CD14-positive monocyte (primary cell): ENCODE measurements around the gene CACHD1. TPM values are rescaled to one million over a fixed set of nuclear protein-coding genes. Genes with fewer than 3 reads are reported as not detected.

Source experiments
- DNase-seq, 3 donors: peaks; one replicate each; pipeline ENCODE4 v3.0.0-alpha.2; 2011 to 2022
- H2AFZ ChIP-seq: 2 replicates; pipeline ENCODE4 v1.6.0; 2012; ENCODE audit warnings: mild to moderate bottlenecking, low read depth, low read length, inconsistent platforms; ENCODE audit not compliant: insufficient read depth, poor library complexity, severe bottlenecking
- H3K27ac ChIP-seq, 2 donors: 1 replicate in 1 of 2; 2 replicates in 1 of 2; pipeline ENCODE4 v1.5.1; 2012 to 2013; ENCODE audit warnings: low read length in 2 of 2, control low read depth in 1 of 2, inconsistent platforms in 1 of 2, low read depth in 1 of 2, mild to moderate bottlenecking in 1 of 2
- H3K27me3 ChIP-seq, 2 donors: one replicate each; pipeline versions ENCODE4 v1.6.0 to v1.6.1; 2011 to 2013; ENCODE audit warnings: low read length in 2 of 2; ENCODE audit not compliant: control insufficient read depth in 2 of 2, insufficient read depth in 2 of 2
- H3K36me3 ChIP-seq, 2 donors: replicated peaks in 1 of 2; 1 replicate in 1 of 2; 2 replicates in 1 of 2; pipeline versions ENCODE4 v1.5.1 to v1.6.1; 2012 to 2013; ENCODE audit warnings: low read length in 2 of 2, control low read depth in 1 of 2, inconsistent platforms in 1 of 2, mild to moderate bottlenecking in 1 of 2; ENCODE audit not compliant: insufficient read depth in 2 of 2, control insufficient read depth in 1 of 2
- H3K4me1 ChIP-seq, 2 donors: 1 replicate in 1 of 2; 2 replicates in 1 of 2; pipeline versions ENCODE4 v1.5.1 to v1.6.1; 2012 to 2013; ENCODE audit warnings: low read length in 2 of 2, control low read depth in 1 of 2, inconsistent platforms in 1 of 2, mild to moderate bottlenecking in 1 of 2, moderate library complexity in 1 of 2; ENCODE audit not compliant: insufficient read depth in 2 of 2, control insufficient read depth in 1 of 2
- H3K4me2 ChIP-seq: replicated peaks from 2 replicates; pipeline ENCODE3; 2012; ENCODE audit warnings: low read length, moderate library complexity, mild to moderate bottlenecking; ENCODE audit not compliant: poor library complexity, severe bottlenecking; ENCODE audit errors: extremely low read depth
- H3K4me3 ChIP-seq, 3 experiments: fragments of 200-600 bp in 1 of 3; sonication (generic) in 1 of 3; replicated peaks in 1 of 3; 1 replicate in 2 of 3; 2 replicates in 1 of 3; pipeline ENCODE4 v1.5.1; 2011 to 2013; ENCODE audit warnings: low read length in 3 of 3, mild to moderate bottlenecking in 3 of 3, control low read depth in 2 of 3, low read depth in 2 of 3, inconsistent platforms in 1 of 3, moderate library complexity in 1 of 3
- H3K79me2 ChIP-seq: 2 replicates; pipeline ENCODE4 v1.6.0; 2012; ENCODE audit warnings: mild to moderate bottlenecking, control low read depth, inconsistent platforms, low read length, moderate library complexity; ENCODE audit not compliant: insufficient read depth
- H3K9ac ChIP-seq: 2 replicates; pipeline ENCODE4 v1.6.0; 2017; ENCODE audit warnings: low read length, mild to moderate bottlenecking; ENCODE audit not compliant: insufficient read depth, poor library complexity, severe bottlenecking
- H3K9me3 ChIP-seq, 2 donors: replicated peaks in 1 of 2; 1 replicate in 1 of 2; 2 replicates in 1 of 2; pipeline versions ENCODE4 v1.5.1 to v1.6.1; 2012 to 2013; ENCODE audit warnings: low read length in 2 of 2, control low read depth in 1 of 2; ENCODE audit not compliant: control insufficient read depth in 1 of 2, insufficient read depth in 1 of 2
- H4K20me1 ChIP-seq: 2 replicates; pipeline ENCODE4 v1.6.0; 2012; ENCODE audit warnings: mild to moderate bottlenecking, low read length, control low read depth, moderate library complexity; ENCODE audit not compliant: insufficient read depth
- H3K27ac Mint-ChIP-seq, 7 donors: one replicate each; pipeline ENCODE4 v1.8.0; 2020; ENCODE audit warnings: mild to moderate bottlenecking in 7 of 7, mixed read lengths in 7 of 7, moderate library complexity in 6 of 7, inconsistent platforms in 2 of 7
- H3K27me3 Mint-ChIP-seq, 3 donors: one replicate each; pipeline ENCODE4 v1.8.0; 2021 to 2022; ENCODE audit warnings: low read depth in 3 of 3, mild to moderate bottlenecking in 3 of 3, mixed read lengths in 3 of 3, moderate library complexity in 3 of 3, inconsistent platforms in 1 of 3
- H3K36me3 Mint-ChIP-seq, 2 donors: one replicate each; pipeline ENCODE4 v1.8.0; 2020; ENCODE audit warnings: mixed read lengths in 2 of 2, inconsistent platforms in 1 of 2, mild to moderate bottlenecking in 1 of 2
- H3K4me1 Mint-ChIP-seq: one replicate; pipeline ENCODE4 v1.8.0; 2020; ENCODE audit warnings: mild to moderate bottlenecking, mixed read lengths
- H3K4me3 Mint-ChIP-seq, 2 donors: one replicate each; pipeline ENCODE4 v1.8.0; 2020; ENCODE audit warnings: mild to moderate bottlenecking in 2 of 2, mixed read lengths in 2 of 2, moderate library complexity in 1 of 2
- H3K9me3 Mint-ChIP-seq, 7 donors: one replicate each; pipeline ENCODE4 v1.8.0; 2020 to 2022; ENCODE audit warnings: mixed read lengths in 7 of 7, mild to moderate bottlenecking in 6 of 7, moderate library complexity in 6 of 7, inconsistent platforms in 2 of 7
- WGBS: methylation state at CpG from one replicate; pipeline ENCODE4 v1.1.5; 2013; ENCODE audit warnings: missing lambda C conversion rate; ENCODE audit not compliant: insufficient coverage; 5-methylcytosine and 5-hydroxymethylcytosine counted together
- intact Hi-C, 2 donors: fragments of 100-400 bp; cut with micrococcal nuclease; formaldehyde crosslinking; loops; one replicate each; pipeline versions ENCODE4 v1.15.0 to v1.15.1; 2023
- polyA plus RNA-seq, 3 donors: library from polyadenylated mRNA; depleted of rRNA in 1 of 3; unstranded in 2 of 3; stranded (reverse) in 1 of 3; fragments of 300-500 nt in 2 of 3; fragments of >200 nt in 1 of 3; fragmentation: Illumina TruSeq in 2 of 3; gene quantifications; 1 replicate in 2 of 3; 2 replicates in 1 of 3; pipeline ENCODE4 v1.2.3, GENCODE V29; 2012 to 2021
- TF ChIP-seq, protein P1 (sequence below): fragments of 200-600 bp; IDR thresholded peaks from one replicate; pipeline ENCODE4 v1.8.0; 2022; ENCODE audit warnings: antibody characterized with exemption, mild to moderate bottlenecking

The CACHD1 gene
- polyA plus RNA-seq, 3 donors: 0.12 TPM; not detected in 2

DNA sequence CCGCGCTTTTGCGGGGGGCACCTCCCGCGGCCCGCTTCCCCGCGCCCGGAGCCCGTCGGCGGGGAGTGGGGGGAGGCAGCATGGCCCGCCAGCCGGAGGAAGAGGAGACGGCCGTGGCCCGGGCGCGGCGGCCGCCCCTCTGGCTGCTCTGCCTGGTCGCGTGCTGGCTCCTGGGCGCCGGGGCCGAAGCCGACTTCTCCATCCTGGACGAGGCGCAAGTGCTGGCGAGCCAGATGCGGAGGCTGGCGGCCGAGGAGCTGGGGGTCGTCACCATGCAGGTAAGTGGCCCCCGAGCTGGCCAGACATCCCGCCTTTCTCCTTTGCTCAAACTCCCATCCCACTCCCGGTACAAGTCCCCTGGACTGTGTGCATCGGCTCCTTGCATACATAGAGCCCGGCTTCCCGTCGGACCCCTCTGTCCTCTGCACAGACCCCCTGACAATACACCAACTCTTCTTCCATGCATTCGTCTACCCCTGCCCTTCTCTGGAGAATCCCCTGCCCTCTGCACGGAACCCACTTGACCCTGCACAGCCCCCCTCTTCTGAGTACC lies 812 bp downstream of the CACHD1 start:
- peak in 2 of 3 donors; percentile 6 to 11 for DNase-seq
- Histone ChIP-seq H3K36me3 (no peaks in the 10 kb centered on the region), H3K4me1 (peaks cover 17 to 24% of the 10 kb centered on the region in 2 donors), H3K27me3 (peaks cover 41 to 50% of the 10 kb centered on the region in 2 donors), H3K9ac (peak overlapping the region; percentile 60), H3K4me3 (peak overlapping the region; percentile 1 to 76 (median 60)), H3K4me2 (peak overlapping the region; percentile 74), H2AFZ (peak overlapping the region; percentile 81), H3K79me2 (no peaks in the 10 kb centered on the region), H3K27ac (no peak overlapping the region), H4K20me1 (no peaks in the 10 kb centered on the region), H3K9me3 (peaks cover 0 to 7% of the 10 kb centered on the region in 2 donors)
- Mint-ChIP-seq H3K4me1 (peaks cover 20% of the 10 kb centered on the region), H3K27me3 (peaks cover 41 to 58% (median 57%) of the 10 kb centered on the region in 3 donors), H3K9me3 (peaks cover 0 to 13% (median 4%) of the 10 kb centered on the region in 7 donors), H3K4me3 (peak overlapping the region; percentile 81 to 92), H3K27ac (no peak overlapping the region), H3K36me3 (peaks cover 7 to 12% of the 10 kb centered on the region in 2 donors)
- under 1% methylated on average over 43 of the region's 43 CpGs for WGBS
- TF ChIP-seq, protein P1, sequence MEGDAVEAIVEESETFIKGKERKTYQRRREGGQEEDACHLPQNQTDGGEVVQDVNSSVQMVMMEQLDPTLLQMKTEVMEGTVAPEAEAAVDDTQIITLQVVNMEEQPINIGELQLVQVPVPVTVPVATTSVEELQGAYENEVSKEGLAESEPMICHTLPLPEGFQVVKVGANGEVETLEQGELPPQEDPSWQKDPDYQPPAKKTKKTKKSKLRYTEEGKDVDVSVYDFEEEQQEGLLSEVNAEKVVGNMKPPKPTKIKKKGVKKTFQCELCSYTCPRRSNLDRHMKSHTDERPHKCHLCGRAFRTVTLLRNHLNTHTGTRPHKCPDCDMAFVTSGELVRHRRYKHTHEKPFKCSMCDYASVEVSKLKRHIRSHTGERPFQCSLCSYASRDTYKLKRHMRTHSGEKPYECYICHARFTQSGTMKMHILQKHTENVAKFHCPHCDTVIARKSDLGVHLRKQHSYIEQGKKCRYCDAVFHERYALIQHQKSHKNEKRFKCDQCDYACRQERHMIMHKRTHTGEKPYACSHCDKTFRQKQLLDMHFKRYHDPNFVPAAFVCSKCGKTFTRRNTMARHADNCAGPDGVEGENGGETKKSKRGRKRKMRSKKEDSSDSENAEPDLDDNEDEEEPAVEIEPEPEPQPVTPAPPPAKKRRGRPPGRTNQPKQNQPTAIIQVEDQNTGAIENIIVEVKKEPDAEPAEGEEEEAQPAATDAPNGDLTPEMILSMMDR: no peak
- intact Hi-C loops: no loop called here

DNA sequence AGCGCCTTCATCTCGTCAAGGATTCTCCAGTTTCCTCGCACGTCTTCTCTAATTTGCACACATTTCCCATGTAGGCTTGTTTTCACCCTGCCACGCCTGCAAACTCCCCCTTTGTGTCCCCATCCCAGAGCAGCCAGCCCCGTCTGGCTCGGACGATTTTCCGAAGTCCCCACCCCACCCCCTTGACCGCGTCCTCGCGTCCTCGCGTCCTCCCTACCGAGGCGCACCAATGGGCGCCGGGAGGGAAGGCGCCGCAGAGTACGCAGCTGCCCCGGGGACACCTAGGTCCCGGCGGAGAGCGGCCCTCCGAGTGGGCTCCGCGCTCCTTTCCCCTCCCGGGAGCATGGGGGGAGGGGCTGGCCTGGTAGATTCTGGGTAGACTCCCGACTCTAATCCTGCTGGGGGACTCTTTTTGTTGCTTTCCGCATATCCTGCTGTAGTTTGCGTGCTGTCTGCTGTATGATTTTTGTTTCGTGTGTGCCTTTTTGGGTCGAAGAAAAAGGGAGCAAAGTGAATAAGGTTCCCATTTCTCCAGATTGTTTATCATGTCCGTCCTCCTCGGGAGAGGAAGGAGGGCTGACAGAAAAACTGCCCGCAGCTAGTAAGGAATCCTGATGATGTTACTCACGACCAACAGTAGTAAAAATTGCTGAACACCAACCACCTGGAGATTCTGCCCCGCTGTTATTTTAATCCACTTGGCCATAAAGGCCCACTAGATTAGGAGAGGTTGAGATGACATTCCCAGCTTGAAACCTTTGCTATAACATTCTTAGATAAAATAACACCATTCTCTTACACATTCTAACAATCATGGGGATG lies 1.5 kb downstream of the CACHD1 start:
- intact Hi-C loops: no loop called here
- no peaks in the 10 kb centered on the region for H4K20me1 ChIP-seq
- H3K27me3 ChIP-seq: peaks cover 41 to 50% of the 10 kb centered on the region in 2 donors
- H3K4me2 ChIP-seq: peak overlapping the region; percentile 74
- 2% methylated on average over 37 of the region's 40 CpGs for WGBS
- H3K79me2 ChIP-seq: no peaks in the 10 kb centered on the region
- peak overlapping the region in 2 of 3 experiments; percentile 1 to 76 for H3K4me3 ChIP-seq
- H3K27me3 Mint-ChIP-seq: peaks cover 41 to 58% (median 57%) of the 10 kb centered on the region in 3 donors
- H3K27ac ChIP-seq: no peak overlapping the region
- H3K36me3 Mint-ChIP-seq: peaks cover 7 to 12% of the 10 kb centered on the region in 2 donors
- H2AFZ ChIP-seq: peak overlapping the region; percentile 50
- TF ChIP-seq, protein P1: no peak
- peaks cover 23% of the 10 kb centered on the region for H3K4me1 Mint-ChIP-seq
- no peaks in the 10 kb centered on the region for H3K36me3 ChIP-seq
- H3K4me3 Mint-ChIP-seq: peak overlapping the region; percentile 81 to 92
- no peak for DNase-seq
- H3K9me3 ChIP-seq: peaks cover 0 to 7% of the 10 kb centered on the region in 2 donors
- peaks cover 17 to 24% of the 10 kb centered on the region in 2 donors for H3K4me1 ChIP-seq
- peaks cover 0 to 13% (median 4%) of the 10 kb centered on the region in 7 donors for H3K9me3 Mint-ChIP-seq
- H3K9ac ChIP-seq: no peak overlapping the region
- peak overlapping the region in 1 of 7 donors; percentile 10 for H3K27ac Mint-ChIP-seq
